Subcutaneous adipose tissue (tissue), 4 donors: ENCODE data around the gene CNTD1. TPM values are rescaled to one million over a fixed set of nuclear protein-coding genes. Genes with fewer than 3 reads are reported as not detected.

Experiments
- total RNA-seq, 4 donors: library from RNA; depleted of rRNA; stranded (reverse); fragments of >200 nt; gene quantifications; one replicate each; pipeline ENCODE4 v1.1.0, GENCODE V29; 2016
- TF ChIP-seq, protein P1 (sequence below): fragments of 450-650 bp; IDR thresholded peaks from one replicate; pipeline ENCODE4 v1.5.1; 2016; ENCODE audit warnings: low read depth, mild to moderate bottlenecking, control low read depth, antibody characterized with exemption, moderate library complexity

Gene CNTD1
- total RNA-seq, 4 donors from 2014 or later: 0.44 to 0.68 TPM; not detected in 2

DNA sequence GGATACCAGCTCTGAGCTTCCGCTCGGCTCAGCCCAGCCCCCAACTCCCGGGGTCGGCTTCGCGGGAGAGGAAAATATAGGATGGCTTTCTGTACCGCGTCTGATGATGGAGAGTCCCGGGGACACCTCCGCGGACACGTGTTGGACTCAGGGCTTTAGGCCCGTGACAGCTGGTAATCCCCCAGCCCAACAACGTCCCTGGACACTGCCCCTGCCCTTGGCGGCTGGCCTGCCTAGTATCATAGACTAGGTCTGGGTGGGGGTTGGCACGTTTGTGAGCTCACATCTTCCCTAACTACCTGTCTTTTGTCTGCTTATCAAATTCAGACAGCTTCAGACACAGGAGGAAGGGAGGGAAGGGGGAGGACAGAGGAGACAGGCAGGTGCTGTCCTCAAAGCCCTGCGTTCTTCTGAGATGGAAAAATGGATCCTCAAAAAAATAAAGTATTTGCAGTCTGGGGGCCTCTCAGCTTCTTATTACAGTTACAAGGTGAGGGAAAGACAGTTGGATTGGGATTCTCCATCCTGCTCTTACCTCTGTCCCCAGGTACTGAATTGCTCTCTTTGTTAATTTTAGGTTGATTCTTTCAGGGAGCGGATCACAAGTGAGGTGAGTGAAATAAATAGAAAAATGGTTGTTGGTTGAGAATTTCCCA is 35.2 kb downstream of the CNTD1 start:
- TF ChIP-seq, protein P1, sequence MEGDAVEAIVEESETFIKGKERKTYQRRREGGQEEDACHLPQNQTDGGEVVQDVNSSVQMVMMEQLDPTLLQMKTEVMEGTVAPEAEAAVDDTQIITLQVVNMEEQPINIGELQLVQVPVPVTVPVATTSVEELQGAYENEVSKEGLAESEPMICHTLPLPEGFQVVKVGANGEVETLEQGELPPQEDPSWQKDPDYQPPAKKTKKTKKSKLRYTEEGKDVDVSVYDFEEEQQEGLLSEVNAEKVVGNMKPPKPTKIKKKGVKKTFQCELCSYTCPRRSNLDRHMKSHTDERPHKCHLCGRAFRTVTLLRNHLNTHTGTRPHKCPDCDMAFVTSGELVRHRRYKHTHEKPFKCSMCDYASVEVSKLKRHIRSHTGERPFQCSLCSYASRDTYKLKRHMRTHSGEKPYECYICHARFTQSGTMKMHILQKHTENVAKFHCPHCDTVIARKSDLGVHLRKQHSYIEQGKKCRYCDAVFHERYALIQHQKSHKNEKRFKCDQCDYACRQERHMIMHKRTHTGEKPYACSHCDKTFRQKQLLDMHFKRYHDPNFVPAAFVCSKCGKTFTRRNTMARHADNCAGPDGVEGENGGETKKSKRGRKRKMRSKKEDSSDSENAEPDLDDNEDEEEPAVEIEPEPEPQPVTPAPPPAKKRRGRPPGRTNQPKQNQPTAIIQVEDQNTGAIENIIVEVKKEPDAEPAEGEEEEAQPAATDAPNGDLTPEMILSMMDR: no peak

GRCh38 chr17:42835732-42836131 is 37.1 kb downstream of the CNTD1 start:
- TF ChIP-seq, protein P1: no peak

- TF ChIP-seq, protein P1: no peak
These were observed 43.5 kb downstream of the CNTD1 start for GRCh38 chr17:42841975-42842685.

GRCh38 chr17:42843358-42843934 is 44.8 kb downstream of the CNTD1 start:
- TF ChIP-seq, protein P1: no peak

- TF ChIP-seq, protein P1: no peak
These were observed 45.6 kb downstream of the CNTD1 start, which contains the start of gene AOC2 for GRCh38 chr17:42844271-42844670. TSS of gene AOC2 (plus strand) at chr17:42844580. CDS start at chr17:42844627, 47 bp downstream.

DNA sequence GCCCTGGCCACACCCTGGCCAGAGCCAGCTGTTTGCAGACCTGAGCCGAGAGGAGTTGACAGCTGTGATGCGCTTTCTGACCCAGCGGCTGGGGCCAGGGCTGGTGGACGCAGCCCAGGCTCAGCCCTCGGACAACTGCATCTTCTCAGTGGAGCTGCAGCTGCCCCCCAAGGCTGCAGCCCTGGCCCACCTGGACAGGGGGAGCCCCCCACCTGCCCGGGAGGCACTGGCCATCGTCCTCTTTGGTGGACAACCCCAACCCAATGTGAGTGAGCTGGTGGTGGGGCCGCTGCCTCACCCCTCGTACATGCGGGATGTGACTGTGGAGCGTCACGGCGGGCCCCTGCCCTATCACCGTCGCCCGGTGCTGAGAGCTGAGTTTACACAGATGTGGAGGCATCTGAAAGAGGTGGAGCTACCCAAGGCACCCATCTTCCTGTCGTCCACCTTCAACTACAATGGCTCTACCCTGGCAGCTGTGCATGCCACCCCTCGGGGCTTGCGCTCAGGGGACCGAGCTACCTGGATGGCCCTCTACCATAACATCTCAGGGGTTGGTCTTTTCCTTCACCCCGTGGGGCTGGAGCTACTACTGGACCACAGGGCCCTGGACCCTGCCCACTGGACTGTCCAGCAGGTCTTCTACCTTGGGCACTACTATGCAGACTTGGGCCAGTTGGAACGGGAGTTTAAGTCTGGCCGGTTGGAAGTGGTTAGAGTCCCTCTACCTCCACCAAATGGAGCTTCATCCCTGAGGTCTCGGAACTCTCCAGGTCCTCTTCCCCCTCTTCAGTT is 46.3 kb downstream of the CNTD1 start:
- TF ChIP-seq, protein P1: no peak
